SK-N-MC (cell line): ENCODE data around the gene ATG10.
A peak's percentile ranks its signal among the peaks of the same experiment; 100 is the strongest.
"Not testable (repeated sequence)": the region's sequence is repeated elsewhere in the genome, so short reads cannot be mapped to it uniquely, and the experiment has no call there.

Experiments
- DNase-seq: peaks from one replicate; pipeline ENCODE4 v3.0.0-alpha.2; 2011; ENCODE audit warnings: low read depth, low spot score
- H3K27ac ChIP-seq: fragments of 200-600 bp; sonication (generic); 2 replicates; pipeline ENCODE4 v1.5.1; 2016; ENCODE audit warnings: mixed run types
- H3K36me3 ChIP-seq: fragments of 200-600 bp; sonication (generic); 2 replicates; pipeline ENCODE4 v1.6.1; 2017; ENCODE audit warnings: antibody characterized with exemption, low read length, mixed read lengths; ENCODE audit not compliant: insufficient read depth
- H3K4me3 ChIP-seq: fragments of 200-600 bp; sonication (generic); 2 replicates; pipeline ENCODE4 v1.5.1; 2016
- H3K9ac ChIP-seq: fragments of 200-600 bp; sonication (generic); 2 replicates; pipeline ENCODE4 v1.8.0; 2017; ENCODE audit warnings: mixed run types, mixed read lengths; ENCODE audit not compliant: insufficient read length
- H3K9me3 ChIP-seq: fragments of 200-600 bp; sonication (generic); 2 replicates; pipeline ENCODE4 v1.6.1; 2017; ENCODE audit warnings: low read depth, mild to moderate bottlenecking, antibody characterized with exemption, low read length, moderate library complexity, mixed read lengths
- EZH2 ChIP-seq: fragments of 200-600 bp; sonication (generic); IDR thresholded peaks from one replicate; pipeline ENCODE4 v1.6.1; 2017; ENCODE audit warnings: antibody characterized with exemption
- FOXP2 ChIP-seq: optimal IDR thresholded peaks from 2 replicates; pipeline ENCODE3; 2011; ENCODE audit warnings: mild to moderate bottlenecking, moderate library complexity; ENCODE audit not compliant: insufficient read depth; ENCODE audit errors: extremely low read length, control extremely low read depth
- POLR2AphosphoS5 ChIP-seq: IDR thresholded peaks from 2 replicates; pipeline ENCODE4 v1.6.1; 2012; ENCODE audit warnings: mild to moderate bottlenecking, low read depth, low read length, borderline replicate concordance

The ATG10 gene

GRCh38 chr5:82107267-82107666, 135.4 kb downstream of the ATG10 start:
- H3K27ac ChIP-seq = peak overlapping the region; percentile 40; the same call in 1 of the 2 replicates
- H3K9ac ChIP-seq = no peak overlapping the region
- H3K4me3 ChIP-seq = peak overlapping the region; percentile 76
- TF ChIP-seq EZH2 (no peak), FOXP2 (peak; percentile 78)
- no peaks in the 10 kb centered on the region for H3K9me3 ChIP-seq
- no peak for DNase-seq
- no peaks in the 10 kb centered on the region for H3K36me3 ChIP-seq

GRCh38 chr5:82109013-82109412, 137.2 kb downstream of the ATG10 start:
- H3K4me3 ChIP-seq = no peak overlapping the region
- H3K9me3 ChIP-seq = no peaks in the 10 kb centered on the region
- H3K27ac ChIP-seq = no peak overlapping the region
- TF ChIP-seq EZH2 (no peak), FOXP2 (no peak), POLR2AphosphoS5 (no peak)
- no peak overlapping the region for H3K9ac ChIP-seq
- DNase-seq = no peak
- no peaks in the 10 kb centered on the region for H3K36me3 ChIP-seq

GRCh38 chr5:82109915-82110314, 138.1 kb downstream of the ATG10 start:
- DNase-seq, H3K9ac ChIP-seq, H3K4me3 ChIP-seq, H3K9me3 ChIP-seq, H3K27ac ChIP-seq, H3K36me3 ChIP-seq: not testable (repeated sequence)

- DNase-seq = no peak
- Histone ChIP-seq H3K36me3 (no peaks in the 10 kb centered on the region), H3K9me3 (no peaks in the 10 kb centered on the region), H3K27ac (no peak overlapping the region), H3K9ac (no peak overlapping the region), H3K4me3 (no peak overlapping the region)
- no peak for TF ChIP-seq EZH2
- TF ChIP-seq POLR2AphosphoS5 = no peak
These were observed 139.4 kb downstream of the ATG10 start for GRCh38 chr5:82111191-82111590.

DNA sequence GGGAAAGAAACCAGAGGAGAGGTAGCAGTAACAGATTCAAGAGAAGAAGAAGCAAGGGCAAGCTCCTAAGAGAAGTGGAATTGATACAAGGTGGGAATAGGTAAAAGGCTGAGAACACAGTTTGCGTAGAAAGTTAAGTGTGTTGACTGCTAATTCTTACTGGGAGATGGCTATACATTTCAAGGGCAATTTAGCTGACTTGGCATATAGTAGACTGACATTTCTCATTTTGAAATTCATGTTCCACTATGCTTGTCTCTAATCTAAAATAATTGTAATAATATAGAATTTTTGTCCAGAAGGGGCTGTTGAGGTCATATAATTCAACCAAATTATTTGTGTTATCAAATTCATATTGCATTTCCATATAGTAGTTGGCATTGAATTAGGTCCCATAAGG, 144.0 kb downstream of the ATG10 start:
- Histone ChIP-seq H3K9ac (no peak overlapping the region), H3K27ac (no peak overlapping the region), H3K9me3 (no peaks in the 10 kb centered on the region), H3K36me3 (no peaks in the 10 kb centered on the region), H3K4me3 (no peak overlapping the region)
- no peak for TF ChIP-seq FOXP2
- no peak for TF ChIP-seq POLR2AphosphoS5
- TF ChIP-seq EZH2 = no peak
- DNase-seq = no peak

DNA sequence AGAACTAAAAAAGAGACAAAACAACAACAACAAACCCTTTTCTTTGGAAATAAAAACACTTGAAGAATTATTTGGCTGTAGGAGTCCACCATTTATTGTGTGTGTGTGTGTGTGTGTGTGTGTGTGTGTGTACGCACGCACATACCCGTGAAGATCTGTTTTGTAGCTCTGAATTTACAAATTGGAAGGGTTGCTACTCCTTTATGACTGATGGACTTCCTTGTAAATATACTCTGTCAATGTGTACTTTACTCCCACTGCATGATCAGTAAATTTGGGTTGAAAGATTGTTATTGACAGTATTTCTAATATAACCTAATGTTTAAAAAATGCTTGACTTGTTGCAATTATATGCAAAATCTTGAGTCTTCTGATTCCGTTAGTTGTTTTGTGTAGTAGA, 148.1 kb downstream of the ATG10 start:
- no peak for DNase-seq
- Histone ChIP-seq H3K36me3 (no peaks in the 10 kb centered on the region), H3K27ac (no peak overlapping the region), H3K9me3 (no peaks in the 10 kb centered on the region), H3K9ac (no peak overlapping the region), H3K4me3 (no peak overlapping the region)
- TF ChIP-seq EZH2 = no peak
- no peak for TF ChIP-seq FOXP2
- no peak for TF ChIP-seq POLR2AphosphoS5

GRCh38 chr5:82129723-82130285, 158.0 kb downstream of the ATG10 start:
- no peak overlapping the region for H3K9ac ChIP-seq
- no peak for DNase-seq
- H3K36me3 ChIP-seq = no peaks in the 10 kb centered on the region
- H3K27ac ChIP-seq = no peak overlapping the region
- no peaks in the 10 kb centered on the region for H3K9me3 ChIP-seq
- TF ChIP-seq EZH2 (no peak), FOXP2 (no peak), POLR2AphosphoS5 (no peak)
- H3K4me3 ChIP-seq = no peak overlapping the region

GRCh38 chr5:82130602-82131001, 158.8 kb downstream of the ATG10 start:
- TF ChIP-seq EZH2 = no peak
- no peak for TF ChIP-seq FOXP2
- TF ChIP-seq POLR2AphosphoS5 = no peak
- DNase-seq = no peak
- H3K36me3 ChIP-seq = no peaks in the 10 kb centered on the region
- no peaks in the 10 kb centered on the region for H3K9me3 ChIP-seq
- H3K9ac ChIP-seq = no peak overlapping the region
- H3K4me3 ChIP-seq = no peak overlapping the region
- no peak overlapping the region for H3K27ac ChIP-seq

DNA sequence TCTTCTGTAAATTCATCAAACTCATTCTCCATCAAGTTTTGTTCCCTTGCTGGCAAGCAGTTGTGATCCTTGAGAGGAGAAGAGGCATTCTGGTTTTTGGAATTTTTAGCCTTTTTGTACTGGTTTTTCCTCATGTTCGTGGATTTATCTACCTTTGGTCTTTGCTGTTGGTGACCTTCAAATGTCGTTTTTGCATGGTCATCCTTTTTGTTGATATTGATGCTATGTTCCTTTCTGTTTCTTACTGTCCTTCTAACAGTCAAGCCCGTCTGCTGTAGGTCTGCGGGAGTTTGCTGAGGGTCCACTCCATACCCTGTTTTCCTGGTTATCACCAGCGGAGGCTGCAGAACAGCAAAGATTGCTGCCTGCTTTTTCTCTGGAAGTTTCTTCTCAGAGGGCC, 165.4 kb downstream of the ATG10 start:
- TF ChIP-seq FOXP2 = no peak
- TF ChIP-seq POLR2AphosphoS5 = no peak
- no peak for TF ChIP-seq EZH2
- H3K9me3 ChIP-seq = no peaks in the 10 kb centered on the region
- H3K9ac ChIP-seq = no peak overlapping the region
- H3K36me3 ChIP-seq = no peaks in the 10 kb centered on the region
- no peak overlapping the region for H3K4me3 ChIP-seq
- H3K27ac ChIP-seq = no peak overlapping the region
- DNase-seq = no peak

DNA sequence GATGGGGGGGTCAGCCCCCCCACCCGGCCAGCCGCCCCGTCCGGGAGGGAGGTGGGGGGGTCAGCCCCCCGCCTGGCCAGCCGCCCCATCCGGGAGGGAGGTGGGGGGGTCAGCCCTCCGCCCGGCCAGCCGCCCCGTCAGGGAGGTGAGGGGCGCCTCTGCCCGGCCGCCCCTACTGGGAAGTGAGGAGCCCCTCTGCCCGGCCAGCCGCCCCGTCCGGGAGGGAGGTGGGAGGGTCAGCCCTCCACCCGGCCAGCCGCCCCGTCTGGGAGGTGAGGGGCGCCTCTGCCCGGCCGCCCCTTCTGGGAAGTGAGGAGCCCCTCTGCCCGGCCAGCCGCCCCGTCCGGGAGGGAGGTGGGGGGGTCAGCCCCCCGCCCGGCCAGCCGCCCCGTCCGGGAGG, 168.0 kb downstream of the ATG10 start:
- H3K9ac ChIP-seq, H3K9me3 ChIP-seq, DNase-seq, H3K4me3 ChIP-seq, H3K36me3 ChIP-seq, H3K27ac ChIP-seq: not testable (repeated sequence)
